HUES64 (cell line): ENCODE results near the gene POLR3K.
"Not testable (repeated sequence)": the region's sequence is repeated elsewhere in the genome, so short reads cannot be mapped to it uniquely, and the experiment has no call there.

Experiments
- H3K27ac ChIP-seq: 2 replicates; pipeline ENCODE4 v1.7.0; 2013; ENCODE audit warnings: low read depth, low read length, inconsistent platforms
- H3K27me3 ChIP-seq: 2 replicates; pipeline ENCODE4 v1.6.1; 2013; ENCODE audit warnings: mild to moderate bottlenecking, low read length; ENCODE audit not compliant: insufficient read depth
- H3K36me3 ChIP-seq: 2 replicates; pipeline ENCODE4 v1.6.1; 2013; ENCODE audit warnings: mild to moderate bottlenecking, low read length; ENCODE audit not compliant: insufficient read depth
- H3K4me1 ChIP-seq: 2 replicates; pipeline ENCODE4 v1.6.1; 2013; ENCODE audit warnings: mild to moderate bottlenecking, low read length, moderate library complexity; ENCODE audit not compliant: insufficient read depth
- H3K4me3 ChIP-seq: 2 replicates; pipeline ENCODE4 v1.5.1; 2013; ENCODE audit warnings: mild to moderate bottlenecking, low read length, moderate library complexity
- H3K9ac ChIP-seq: 2 replicates; pipeline ENCODE4 v1.6.1; 2013; ENCODE audit warnings: mild to moderate bottlenecking, low read depth, low read length
- H3K9me3 ChIP-seq: 2 replicates; pipeline ENCODE4 v1.6.1; 2013; ENCODE audit warnings: low read depth, low read length; ENCODE audit not compliant: insufficient read depth
- WGBS: fragments of 150-250, 120-280 bp; methylation state at CpG from one replicate; pipeline ENCODE4 v1.1.7; 2013; ENCODE audit warnings: missing lambda C conversion rate; 5-methylcytosine and 5-hydroxymethylcytosine counted together

POLR3K gene

GRCh38 chr16:35678-36305 is 17.6 kb downstream of the POLR3K start:
- Histone ChIP-seq H3K9me3 (no peaks in the 10 kb centered on the region), H3K27me3 (no peaks in the 10 kb centered on the region), H3K27ac (no peak overlapping the region), H3K4me1 (no peaks in the 10 kb centered on the region), H3K36me3 (peaks cover 13% of the 10 kb centered on the region), H3K9ac (no peak overlapping the region; the same call in 1 of the 2 replicates), H3K4me3 (no peak overlapping the region)
- 81% methylated on average over 11 of the region's 11 CpGs for WGBS

- H3K27ac ChIP-seq, result no peak overlapping the region
- H3K9me3 ChIP-seq, result no peaks in the 10 kb centered on the region
- H3K4me1 ChIP-seq, result no peaks in the 10 kb centered on the region
- H3K4me3 ChIP-seq, result no peak overlapping the region
- H3K9ac ChIP-seq, result no peak overlapping the region; the same call in 1 of the 2 replicates
- H3K27me3 ChIP-seq, result no peaks in the 10 kb centered on the region
- 75% methylated on average over 17 of the region's 17 CpGs for WGBS
- peaks cover 12% of the 10 kb centered on the region for H3K36me3 ChIP-seq
These were observed 18.3 kb downstream of the POLR3K start for GRCh38 chr16:35011-35677.

DNA sequence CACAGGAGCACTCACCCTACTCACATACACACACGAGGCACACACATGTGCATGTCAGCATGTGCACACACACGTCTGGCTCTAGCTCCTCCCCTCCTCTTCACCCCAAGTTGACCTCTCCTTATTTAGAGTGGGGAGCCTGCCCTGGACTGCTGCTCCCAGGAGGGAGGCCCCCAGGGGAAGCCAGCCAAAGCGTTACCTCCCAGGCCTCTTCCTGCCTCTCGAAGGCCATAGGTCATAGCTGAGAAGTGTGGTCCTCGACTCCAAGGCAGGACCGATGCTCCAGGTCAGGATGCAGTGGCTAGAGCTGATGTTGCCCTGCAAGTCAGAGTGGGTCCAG is 18.8 kb downstream of the POLR3K start:
- H3K27me3 ChIP-seq, result no peaks in the 10 kb centered on the region
- H3K4me3 ChIP-seq, result no peak overlapping the region
- peaks cover 9% of the 10 kb centered on the region for H3K36me3 ChIP-seq
- H3K9ac ChIP-seq, result no peak overlapping the region
- H3K9me3 ChIP-seq, result no peaks in the 10 kb centered on the region
- no peak overlapping the region for H3K27ac ChIP-seq
- WGBS, result 88% methylated on average over 6 of the region's 6 CpGs
- no peaks in the 10 kb centered on the region for H3K4me1 ChIP-seq

DNA sequence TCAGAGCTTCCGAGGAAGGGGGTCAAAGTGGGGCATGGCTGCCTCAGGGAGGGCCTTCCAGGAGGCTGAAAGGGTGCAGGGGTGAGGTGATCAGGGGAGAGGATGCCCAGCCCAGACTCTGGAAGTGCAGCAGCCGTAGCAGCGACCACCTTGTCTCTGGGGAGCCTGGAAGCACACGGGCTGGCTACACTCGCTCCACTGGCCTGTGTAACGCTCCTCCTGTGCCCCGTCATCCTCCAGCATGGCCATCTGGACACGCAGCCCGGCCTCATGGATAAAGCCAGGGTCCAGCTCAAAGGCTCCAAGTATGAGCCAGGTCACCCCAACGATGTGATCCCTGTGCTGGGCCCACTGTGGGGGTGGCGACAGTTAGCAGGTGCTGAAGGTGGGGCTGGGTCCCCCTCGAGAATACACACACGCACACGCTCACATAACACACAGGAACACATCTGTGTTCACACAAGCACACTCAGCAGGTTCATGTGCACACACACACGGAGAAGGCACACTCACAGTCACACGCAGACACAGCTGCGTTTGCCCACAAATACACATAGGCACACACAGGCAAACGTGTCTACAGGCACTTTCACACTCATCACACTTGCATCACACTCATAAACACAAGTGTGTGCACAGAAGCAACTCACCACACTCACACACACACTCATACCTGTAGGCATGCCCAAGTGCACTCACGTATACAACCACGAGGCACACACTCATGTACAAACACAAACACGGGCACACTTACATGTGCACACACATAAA is 19.3 kb downstream of the POLR3K start:
- 84% methylated on average over 20 of the region's 21 CpGs for WGBS
- peaks cover 4% of the 10 kb centered on the region; the same call in 1 of the 2 replicates for H3K36me3 ChIP-seq
- H3K4me3 ChIP-seq, result no peak overlapping the region

DNA sequence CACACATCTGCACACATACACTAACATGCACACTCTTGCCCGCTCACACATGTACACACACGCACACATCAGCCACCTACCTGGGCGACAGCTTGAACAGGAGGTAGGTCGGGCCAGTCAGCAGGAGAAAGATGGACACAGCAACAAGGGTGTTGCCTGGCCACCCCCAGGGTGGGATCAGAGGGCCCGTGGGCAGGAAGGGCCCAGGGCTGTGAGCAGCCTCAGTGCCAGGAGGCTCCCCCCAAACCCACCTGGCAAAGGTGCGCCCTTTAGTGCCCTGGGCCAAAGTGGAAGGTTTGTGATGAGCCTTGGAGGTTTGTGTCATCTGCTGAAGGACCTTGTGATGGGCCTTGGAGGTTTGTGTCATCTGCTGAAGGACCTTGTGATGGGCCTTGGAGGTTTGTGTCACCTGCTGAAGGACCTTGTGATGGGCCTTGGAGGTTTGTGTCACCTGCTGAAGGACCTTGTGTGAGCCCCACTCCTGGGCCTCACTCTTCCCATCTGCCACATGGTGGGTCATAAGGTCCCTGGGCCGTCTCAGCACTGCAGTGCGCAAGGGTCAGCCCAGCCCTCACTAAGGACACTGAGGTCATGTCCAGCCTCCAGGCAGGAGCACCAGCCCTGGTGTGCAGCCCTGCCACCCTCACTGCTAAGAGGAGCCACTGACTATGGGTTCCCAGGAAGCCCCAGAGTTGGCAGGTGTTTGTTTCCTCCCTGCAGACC is 20.1 kb downstream of the POLR3K start:
- not testable (repeated sequence) for H3K9ac ChIP-seq, H3K36me3 ChIP-seq, H3K9me3 ChIP-seq, H3K4me3 ChIP-seq, H3K27ac ChIP-seq, H3K4me1 ChIP-seq, H3K27me3 ChIP-seq
- WGBS, result 94% methylated on average over 4 of the region's 8 CpGs

More for the DNA sequence above, 19.3 kb downstream of the POLR3K start:
- H3K27me3 ChIP-seq, result no peaks in the 10 kb centered on the region
- no peaks in the 10 kb centered on the region for H3K4me1 ChIP-seq
- no peak overlapping the region for H3K9ac ChIP-seq
- no peaks in the 10 kb centered on the region for H3K9me3 ChIP-seq
- no peak overlapping the region for H3K27ac ChIP-seq

DNA sequence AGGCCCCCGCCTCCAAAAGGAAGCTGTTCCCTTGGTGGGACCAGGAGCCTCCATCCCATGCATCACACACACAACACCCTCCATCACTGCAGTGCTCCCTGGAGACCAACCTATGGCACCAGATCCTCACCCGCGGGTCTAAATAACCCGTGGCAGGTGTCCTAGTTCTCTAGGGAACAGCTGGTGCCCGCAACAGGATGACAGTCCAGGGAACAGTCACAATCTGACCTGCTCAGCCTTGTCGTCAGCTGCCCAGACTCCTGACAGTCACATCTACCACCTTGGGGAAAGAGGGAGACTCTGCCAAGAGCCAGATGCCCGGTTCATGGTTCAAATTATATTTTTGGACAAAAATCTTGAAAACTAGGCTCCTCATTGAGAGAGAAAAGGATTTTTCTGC is 22.8 kb downstream of the POLR3K start:
- not testable (repeated sequence) for H3K4me3 ChIP-seq, H3K9me3 ChIP-seq, H3K4me1 ChIP-seq, H3K9ac ChIP-seq, H3K27me3 ChIP-seq, H3K36me3 ChIP-seq, H3K27ac ChIP-seq
- no CpG with 5 or more reads among the region's 7 CpGs for WGBS

DNA sequence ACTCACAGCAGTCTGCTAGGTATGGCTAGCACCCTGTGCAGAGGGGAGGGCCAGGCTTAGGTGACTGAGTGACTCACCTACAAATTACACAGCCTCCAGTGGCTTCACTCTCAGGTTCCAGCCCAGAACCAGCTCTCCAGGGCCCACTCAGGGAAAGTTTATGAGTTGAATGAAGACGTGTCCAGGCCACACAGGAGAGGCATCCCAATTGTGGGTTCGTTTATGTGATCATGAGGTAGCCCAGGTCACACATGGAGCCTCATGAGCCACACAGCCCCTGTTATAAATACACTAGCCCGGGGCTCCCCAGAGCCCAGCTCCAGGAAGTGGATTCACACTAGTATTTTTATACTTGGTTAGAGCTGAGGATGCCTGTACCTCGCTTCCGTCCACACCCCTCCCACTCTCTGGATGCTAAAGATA is 27.5 kb downstream of the POLR3K start:
- not testable (repeated sequence) for H3K9ac ChIP-seq, H3K9me3 ChIP-seq, H3K27me3 ChIP-seq, H3K36me3 ChIP-seq, H3K4me3 ChIP-seq, H3K27ac ChIP-seq, H3K4me1 ChIP-seq
- WGBS, result 80% methylated on average over 1 of the region's 5 CpGs

DNA sequence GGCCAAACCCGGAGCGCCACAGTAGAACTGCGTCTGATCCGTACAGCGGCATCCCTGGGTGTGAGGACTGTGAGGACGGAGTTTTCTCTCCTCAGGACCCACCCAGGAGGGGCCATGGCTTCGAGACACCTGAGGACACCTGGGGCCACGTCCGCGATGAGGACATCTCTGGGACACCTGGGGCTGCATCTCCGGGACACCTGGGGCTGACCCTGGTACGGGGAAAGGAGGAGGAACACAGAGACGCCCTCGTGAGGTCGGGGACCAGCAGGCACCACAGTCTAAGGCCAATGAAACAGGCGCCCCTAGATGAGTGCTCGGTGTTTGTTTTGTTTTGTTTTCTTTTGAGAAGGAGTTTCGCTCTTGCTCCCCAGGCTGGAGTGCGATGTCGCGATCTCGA is 29.3 kb downstream of the POLR3K start:
- H3K9me3 ChIP-seq, H3K9ac ChIP-seq, H3K36me3 ChIP-seq, H3K27ac ChIP-seq, H3K4me3 ChIP-seq, H3K27me3 ChIP-seq, H3K4me1 ChIP-seq: not testable (repeated sequence)
- 80% methylated on average over 1 of the region's 22 CpGs for WGBS

GRCh38 chr16:20886-21285 is 32.5 kb downstream of the POLR3K start:
- H3K4me3 ChIP-seq, H3K27ac ChIP-seq, H3K27me3 ChIP-seq, H3K9me3 ChIP-seq, H3K4me1 ChIP-seq, H3K9ac ChIP-seq, H3K36me3 ChIP-seq: not testable (repeated sequence)
- 87% methylated on average over 11 of the region's 12 CpGs for WGBS

DNA sequence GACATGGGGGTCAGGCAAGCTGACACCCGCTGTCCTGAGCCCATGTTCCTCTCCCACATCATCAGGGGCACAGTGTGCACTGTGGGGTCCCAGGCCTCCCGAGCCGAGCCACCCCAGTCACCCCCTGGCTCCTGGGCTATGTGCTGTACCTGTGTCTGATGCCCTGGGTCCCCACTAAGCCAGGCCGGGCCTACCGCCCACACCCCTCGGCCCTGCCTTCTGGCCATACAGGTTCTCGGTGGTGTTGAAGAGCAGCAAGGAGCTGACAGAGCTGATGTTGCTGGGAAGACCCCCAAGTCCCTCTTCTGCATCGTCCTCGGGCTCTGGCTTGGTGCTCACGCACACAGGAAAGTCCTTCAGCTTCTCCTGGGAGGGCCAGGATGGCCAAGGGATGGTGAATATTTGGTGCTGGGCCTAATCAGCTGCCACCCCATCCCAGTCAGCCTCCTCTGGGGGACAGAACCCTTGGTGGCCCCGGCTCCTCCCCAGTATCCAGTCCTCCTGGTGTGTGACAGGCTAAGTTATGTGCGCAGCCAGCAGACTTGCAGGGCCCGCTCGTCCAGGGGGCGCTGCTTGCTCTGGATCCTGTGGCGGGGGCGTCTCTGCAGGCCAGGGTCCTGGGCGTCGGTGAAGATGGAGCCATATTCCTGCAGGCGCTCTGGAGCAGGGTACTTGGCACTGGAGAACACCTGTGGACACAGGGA is 36.2 kb downstream of the POLR3K start:
- not testable (repeated sequence) for H3K9ac ChIP-seq, H3K9me3 ChIP-seq, H3K4me1 ChIP-seq, H3K27me3 ChIP-seq, H3K36me3 ChIP-seq, H3K4me3 ChIP-seq, H3K27ac ChIP-seq
- WGBS, result no CpG with 5 or more reads among the region's 20 CpGs

- H3K9ac ChIP-seq, H3K4me3 ChIP-seq, H3K27ac ChIP-seq, H3K36me3 ChIP-seq, H3K9me3 ChIP-seq, H3K27me3 ChIP-seq, H3K4me1 ChIP-seq: not testable (repeated sequence)
- WGBS, result 5% methylated on average over 6 of the region's 27 CpGs
These were observed 42.6 kb downstream of the POLR3K start for GRCh38 chr16:10772-11171.
